DOHH2 (cell line): ENCODE data around the gene TYRO3.

Source experiments
- H3F3A ChIP-seq: fragments of 200-600 bp; sonication (generic), shearing (Covaris generic); 2 replicates; pipeline ENCODE4 v1.6.0; 2016; ENCODE audit warnings: antibody characterized with exemption, mild to moderate bottlenecking; ENCODE audit not compliant: control insufficient read depth, insufficient read depth
- H3K27ac ChIP-seq: fragments of 200-600 bp; sonication (generic); 2 replicates; pipeline ENCODE4 v1.5.1; 2014; ENCODE audit warnings: low read depth, mild to moderate bottlenecking, low read length, moderate library complexity
- H3K27me3 ChIP-seq: fragments of 200-600 bp; sonication (generic); 2 replicates; pipeline ENCODE4 v1.6.1; 2014; ENCODE audit warnings: mild to moderate bottlenecking, low read length, mixed read lengths; ENCODE audit not compliant: control insufficient read depth
- H3K36me3 ChIP-seq: fragments of 200-600 bp; sonication (generic); 2 replicates; pipeline ENCODE4 v1.6.1; 2014; ENCODE audit warnings: mild to moderate bottlenecking, low read length, moderate library complexity, mixed read lengths; ENCODE audit not compliant: control insufficient read depth
- H3K4me1 ChIP-seq: fragments of 200-600 bp; sonication (generic); 2 replicates; pipeline ENCODE4 v1.6.1; 2014; ENCODE audit warnings: mild to moderate bottlenecking, low read length, mixed read lengths; ENCODE audit not compliant: control insufficient read depth
- H3K4me2 ChIP-seq: fragments of 200-600 bp; sonication (generic); 2 replicates; pipeline ENCODE4 v1.6.0; 2014; ENCODE audit warnings: mild to moderate bottlenecking, low read length, moderate library complexity
- H3K4me3 ChIP-seq: fragments of 200-600 bp; sonication (generic); 2 replicates; pipeline ENCODE4 v1.5.1; 2014; ENCODE audit warnings: mild to moderate bottlenecking, low read length, mixed read lengths
- H3K79me2 ChIP-seq: fragments of 200-600 bp; sonication (generic); 2 replicates; pipeline ENCODE4 v1.6.1; 2014; ENCODE audit warnings: mild to moderate bottlenecking, low read length, mixed read lengths; ENCODE audit not compliant: control insufficient read depth
- H3K9me2 ChIP-seq: fragments of 200-600 bp; sonication (generic); replicated peaks from 2 replicates; pipeline ENCODE4 v1.6.1; 2014; ENCODE audit warnings: mild to moderate bottlenecking, low read length, mixed read lengths; ENCODE audit not compliant: control insufficient read depth
- H3K9me3 ChIP-seq: fragments of 200-600 bp; sonication (generic); 2 replicates; pipeline ENCODE4 v1.6.1; 2014; ENCODE audit warnings: antibody characterized with exemption, low read length, mixed read lengths; ENCODE audit not compliant: control insufficient read depth, insufficient read depth
- H4K20me1 ChIP-seq: fragments of 200-600 bp; sonication (generic); 2 replicates; pipeline ENCODE4 v1.6.0; 2014; ENCODE audit warnings: low read depth, mild to moderate bottlenecking, antibody characterized with exemption, low read length, moderate library complexity; ENCODE audit not compliant: control insufficient read depth, insufficient read depth
- CTCF ChIP-seq: fragments of 200-600 bp; sonication (generic); IDR thresholded peaks from one replicate; pipeline ENCODE4 v1.5.1; 2014; ENCODE audit warnings: antibody characterized with exemption, mild to moderate bottlenecking, low read depth, low read length; ENCODE audit not compliant: poor library complexity, severe bottlenecking
- EZH2phosphoT487 ChIP-seq: fragments of 200-600 bp; sonication (generic); IDR thresholded peaks from 2 replicates; pipeline ENCODE4 v1.6.1; 2017; ENCODE audit warnings: borderline replicate concordance, mild to moderate bottlenecking, antibody characterized with exemption, low read length, moderate library complexity, mixed read lengths

The TYRO3 gene

GRCh38 chr15:41546851-41547786 is 11.9 kb upstream of the TYRO3 start:
- Histone ChIP-seq H3F3A (no peaks in the 10 kb centered on the region), H3K4me2 (no peak overlapping the region), H3K27ac (no peak overlapping the region)

GRCh38 chr15:41550066-41550775 is 8.8 kb upstream of the TYRO3 start:
- Histone ChIP-seq H3K9me2 (no peaks in the 10 kb centered on the region), H3K36me3 (no peaks in the 10 kb centered on the region), H3K27ac (no peak overlapping the region), H3K27me3 (no peaks in the 10 kb centered on the region), H4K20me1 (no peaks in the 10 kb centered on the region), H3K4me3 (no peak overlapping the region), H3K79me2 (no peaks in the 10 kb centered on the region), H3K4me2 (no peak overlapping the region), H3F3A (peaks cover 6% of the 10 kb centered on the region), H3K4me1 (peaks cover 18% of the 10 kb centered on the region), H3K9me3 (no peaks in the 10 kb centered on the region)
- TF ChIP-seq CTCF (no peak), EZH2phosphoT487 (no peak)

More at GRCh38 chr15:41546851-41547786, 11.9 kb upstream of the TYRO3 start:
- Histone ChIP-seq H3K27me3 (no peaks in the 10 kb centered on the region), H3K79me2 (peaks cover 19% of the 10 kb centered on the region), H3K9me2 (no peaks in the 10 kb centered on the region), H3K4me1 (peaks cover 12% of the 10 kb centered on the region), H3K9me3 (no peaks in the 10 kb centered on the region), H3K36me3 (peaks cover 3% of the 10 kb centered on the region; the same call in 1 of the 2 replicates), H3K4me3 (no peak overlapping the region), H4K20me1 (no peaks in the 10 kb centered on the region)
- no peak for TF ChIP-seq CTCF
- no peak for TF ChIP-seq EZH2phosphoT487

DNA sequence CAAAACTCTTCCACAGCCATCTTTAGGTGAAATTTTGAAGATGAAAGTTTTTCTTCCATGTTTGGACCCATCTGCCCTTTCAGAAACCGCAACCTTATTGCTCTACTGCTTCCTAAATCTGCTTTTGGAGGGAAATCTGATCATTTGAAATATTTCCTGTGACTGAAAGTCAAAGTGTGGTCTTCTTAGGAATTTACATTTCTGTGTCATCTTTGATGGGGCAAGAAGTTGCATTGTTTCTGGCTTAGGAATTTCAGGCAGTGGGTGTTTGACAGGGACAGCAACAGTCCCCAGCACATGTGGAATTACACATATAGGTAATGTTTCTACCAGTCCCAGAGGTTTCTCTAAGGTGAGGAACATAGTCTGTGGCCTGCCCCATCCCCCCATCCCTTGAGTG is 5.3 kb upstream of the TYRO3 start:
- Histone ChIP-seq H3K79me2 (no peaks in the 10 kb centered on the region), H3K36me3 (no peaks in the 10 kb centered on the region), H3K9me3 (no peaks in the 10 kb centered on the region), H3K4me2 (peak overlapping the region; percentile 2; the same call in 1 of the 2 replicates), H3K27ac (no peak overlapping the region), H4K20me1 (no peaks in the 10 kb centered on the region), H3K27me3 (peaks cover 6% of the 10 kb centered on the region), H3K4me3 (no peak overlapping the region), H3F3A (peaks cover 22% of the 10 kb centered on the region), H3K9me2 (no peaks in the 10 kb centered on the region), H3K4me1 (peaks cover 44% of the 10 kb centered on the region)
- TF ChIP-seq CTCF = no peak
- TF ChIP-seq EZH2phosphoT487 = no peak
